Dendritic cell treated with granulocyte-macrophage colony-stimulating factor and Interleukin-4, amounts not matched to agents 40 ng/mL and 50 ng/mL, for 4 days (primary cell): Measurements from ENCODE around the gene TECTA.

Experiments
- H3K27ac Mint-ChIP-seq: one replicate; pipeline ENCODE4 v1.8.0; 2022; ENCODE audit warnings: mild to moderate bottlenecking, mixed read lengths
- H3K27me3 Mint-ChIP-seq: one replicate; pipeline ENCODE4 v1.8.0; 2022; ENCODE audit warnings: mild to moderate bottlenecking, mixed read lengths
- H3K36me3 Mint-ChIP-seq: one replicate; pipeline ENCODE4 v1.8.0; 2022; ENCODE audit warnings: low read depth, mixed read lengths
- H3K4me1 Mint-ChIP-seq: one replicate; pipeline ENCODE4 v1.8.0; 2022; ENCODE audit warnings: low read depth, mixed read lengths
- H3K4me3 Mint-ChIP-seq: one replicate; pipeline ENCODE4 v1.8.0; 2022; ENCODE audit warnings: mild to moderate bottlenecking, moderate library complexity, mixed read lengths
- H3K9me3 Mint-ChIP-seq: one replicate; pipeline ENCODE4 v1.8.0; 2022; ENCODE audit warnings: mixed read lengths
- intact Hi-C: fragments of 100-400 bp; cut with micrococcal nuclease; formaldehyde crosslinking; loops from one replicate; pipeline ENCODE4 v1.15.0; 2022

The TECTA gene

DNA sequence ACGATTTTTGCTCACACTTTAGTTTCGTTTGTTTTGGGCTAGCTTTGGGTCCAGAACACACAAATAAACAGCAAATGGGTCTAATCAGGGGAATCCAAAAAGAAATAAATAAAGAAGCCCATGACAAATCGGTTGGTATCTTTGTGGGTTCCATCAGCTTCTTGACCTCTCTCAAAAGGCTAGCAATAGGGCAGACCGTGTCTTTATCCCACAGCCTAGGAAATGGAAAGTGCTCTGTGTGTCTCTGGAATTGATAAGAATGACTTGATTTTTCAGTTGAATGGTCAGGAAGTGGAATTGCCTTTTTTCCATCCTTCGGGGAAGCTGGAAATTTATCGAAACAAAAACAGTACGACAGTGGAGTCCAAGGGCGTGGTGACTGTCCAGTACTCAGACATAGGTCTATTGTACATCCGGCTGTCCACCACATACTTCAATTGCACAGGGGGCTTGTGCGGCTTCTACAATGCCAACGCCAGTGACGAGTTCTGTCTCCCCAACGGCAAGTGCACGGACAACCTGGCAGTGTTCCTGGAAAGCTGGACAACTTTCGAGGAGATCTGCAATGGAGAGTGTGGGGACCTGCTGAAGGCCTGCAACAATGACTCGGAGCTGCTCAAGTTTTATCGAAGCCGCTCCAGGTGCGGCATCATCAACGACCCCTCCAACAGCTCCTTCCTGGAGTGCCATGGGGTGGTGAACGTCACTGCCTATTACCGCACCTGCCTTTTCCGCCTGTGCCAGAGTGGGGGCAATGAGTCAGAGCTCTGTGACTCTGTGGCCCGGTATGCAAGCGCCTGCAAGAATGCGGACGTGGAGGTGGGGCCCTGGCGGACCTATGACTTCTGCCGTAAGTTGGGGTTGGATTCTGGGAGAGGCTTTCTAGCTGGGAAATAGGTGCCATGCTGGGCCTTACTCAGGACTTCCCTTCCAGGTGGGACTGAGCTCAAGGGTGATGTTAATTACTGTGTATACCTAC is 28.6 kb downstream of the TECTA start:
- Mint-ChIP-seq H3K4me3 (no peak overlapping the region), H3K9me3 (no peaks in the 10 kb centered on the region), H3K27me3 (peaks cover 1% of the 10 kb centered on the region), H3K27ac (no peak overlapping the region), H3K4me1 (no peaks in the 10 kb centered on the region), H3K36me3 (no peaks in the 10 kb centered on the region)
- intact Hi-C loops: no loop called here

DNA sequence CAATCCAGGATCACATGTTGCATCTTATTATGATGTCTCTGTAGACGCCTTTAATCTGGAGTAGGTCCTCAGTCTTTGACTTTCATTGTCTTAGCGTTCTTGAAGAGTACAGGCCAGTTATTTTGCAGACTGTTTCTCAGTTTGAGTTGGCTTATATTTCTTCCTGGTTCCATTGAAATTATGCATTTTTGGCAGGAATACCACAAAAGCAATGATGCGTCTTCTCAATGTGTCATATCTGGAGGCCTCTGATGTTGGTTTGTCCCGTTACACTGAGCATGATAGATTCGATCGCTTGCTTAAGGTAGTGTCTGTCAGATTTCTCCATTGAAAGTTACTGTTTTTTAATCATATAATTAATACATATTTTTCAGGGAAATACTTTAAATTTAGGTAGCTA is 30.6 kb downstream of the TECTA start:
- Mint-ChIP-seq H3K36me3 (no peaks in the 10 kb centered on the region), H3K27me3 (peaks cover 3% of the 10 kb centered on the region), H3K27ac (no peak overlapping the region), H3K4me3 (no peak overlapping the region), H3K9me3 (no peaks in the 10 kb centered on the region), H3K4me1 (no peaks in the 10 kb centered on the region)
- intact Hi-C loops: no loop called here

DNA sequence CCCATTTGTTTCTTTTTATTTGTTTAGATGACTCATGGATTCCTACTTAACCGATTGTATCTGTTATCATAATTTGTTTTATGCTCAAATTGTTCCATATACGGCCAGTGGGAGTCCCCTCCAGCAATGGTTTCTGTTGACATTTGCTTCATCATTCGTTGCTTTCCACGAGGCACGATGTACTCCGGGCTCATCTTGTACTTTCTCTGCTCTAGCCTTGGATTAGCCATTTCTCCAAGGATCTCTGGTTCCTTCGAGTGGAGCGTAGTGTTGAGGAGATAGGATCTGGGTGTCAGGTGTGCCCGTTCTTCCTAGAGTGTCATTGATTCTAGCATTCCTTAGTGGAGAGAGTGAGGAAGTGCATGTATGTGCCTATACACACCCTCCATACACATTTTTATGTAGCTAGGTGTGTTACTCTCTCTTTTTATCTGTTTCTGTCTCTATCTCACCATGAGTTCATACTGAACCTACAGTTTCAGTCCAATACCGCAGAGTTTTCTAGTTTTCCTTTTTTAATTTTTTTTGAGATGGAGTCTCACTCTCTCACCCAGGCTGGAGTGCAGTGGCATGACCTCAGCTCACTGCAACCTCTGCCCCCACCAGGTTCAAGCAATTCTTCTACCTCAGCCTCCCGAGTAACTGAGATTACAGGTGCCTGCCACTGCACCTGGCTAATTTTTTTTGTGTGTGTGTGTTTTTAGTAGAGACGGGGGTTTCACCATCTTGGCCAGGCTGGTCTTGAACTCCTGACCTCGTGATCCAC is 31.4 kb downstream of the TECTA start:
- Mint-ChIP-seq H3K27me3 (peaks cover 3% of the 10 kb centered on the region), H3K4me1 (no peaks in the 10 kb centered on the region), H3K9me3 (no peaks in the 10 kb centered on the region), H3K4me3 (no peak overlapping the region), H3K36me3 (no peaks in the 10 kb centered on the region), H3K27ac (no peak overlapping the region)
- intact Hi-C loops: no loop called here

- Mint-ChIP-seq H3K36me3 (no peaks in the 10 kb centered on the region), H3K4me3 (no peak overlapping the region), H3K27ac (no peak overlapping the region), H3K9me3 (no peaks in the 10 kb centered on the region), H3K4me1 (no peaks in the 10 kb centered on the region), H3K27me3 (peaks cover 3% of the 10 kb centered on the region)
- intact Hi-C loops: no loop called here
These were observed 33.8 kb downstream of the TECTA start for GRCh38 chr11:121134741-121135312.

- Mint-ChIP-seq H3K27me3 (peaks cover 5% of the 10 kb centered on the region), H3K4me1 (no peaks in the 10 kb centered on the region), H3K9me3 (no peaks in the 10 kb centered on the region), H3K36me3 (no peaks in the 10 kb centered on the region), H3K27ac (no peak overlapping the region), H3K4me3 (no peak overlapping the region)
- intact Hi-C loops: no loop called here
These were observed 36.0 kb downstream of the TECTA start for GRCh38 chr11:121137005-121137404.

DNA sequence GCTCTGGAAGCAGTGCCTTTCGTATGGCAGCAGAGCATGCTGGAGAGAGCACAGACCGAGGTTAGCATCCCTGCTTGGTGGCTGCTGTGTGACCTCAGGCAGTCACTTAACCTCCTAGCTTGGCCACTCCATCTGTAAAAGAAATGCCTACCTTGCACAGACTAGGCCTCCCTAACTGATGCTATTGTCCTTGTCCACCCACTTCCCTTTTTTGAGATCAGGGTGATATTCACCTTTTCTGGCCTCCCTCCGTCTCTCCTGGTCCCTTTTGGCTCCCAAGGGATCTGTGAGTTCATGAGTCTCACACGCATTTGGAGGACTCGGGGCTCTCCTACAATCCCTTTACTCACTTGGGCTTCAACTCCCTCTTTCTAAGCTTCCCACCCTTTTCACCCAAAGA is 37.2 kb downstream of the TECTA start:
- peaks cover 7% of the 10 kb centered on the region for H3K27me3 Mint-ChIP-seq
- no peak overlapping the region for H3K4me3 Mint-ChIP-seq
- intact Hi-C loops: no loop called here
- H3K9me3 Mint-ChIP-seq: no peaks in the 10 kb centered on the region
- no peaks in the 10 kb centered on the region for H3K36me3 Mint-ChIP-seq
- no peaks in the 10 kb centered on the region for H3K4me1 Mint-ChIP-seq
- H3K27ac Mint-ChIP-seq: no peak overlapping the region

DNA sequence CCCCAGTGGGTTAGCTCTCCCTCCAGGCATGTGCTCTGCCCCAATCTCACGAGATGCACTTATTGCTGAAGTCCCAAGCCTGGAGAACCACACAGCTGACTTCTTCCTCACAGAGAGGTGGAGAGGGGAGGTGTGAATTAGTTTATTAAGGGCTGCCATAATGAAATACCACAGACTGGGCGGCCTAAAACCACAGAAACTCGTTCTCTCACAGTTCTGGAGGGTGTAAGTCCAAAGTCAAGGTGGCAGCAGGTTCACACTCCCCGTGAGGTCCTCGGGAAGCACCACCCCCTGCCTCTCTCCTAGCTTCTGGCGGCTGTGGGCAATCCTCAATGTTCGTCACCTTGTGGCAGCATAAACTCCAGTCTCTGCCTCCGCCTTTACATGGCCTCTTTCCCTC is 39.3 kb downstream of the TECTA start:
- H3K4me3 Mint-ChIP-seq: no peak overlapping the region
- no peaks in the 10 kb centered on the region for H3K36me3 Mint-ChIP-seq
- peaks cover 4% of the 10 kb centered on the region for H3K27me3 Mint-ChIP-seq
- intact Hi-C loops: no loop called here
- H3K4me1 Mint-ChIP-seq: no peaks in the 10 kb centered on the region
- H3K27ac Mint-ChIP-seq: no peak overlapping the region
- H3K9me3 Mint-ChIP-seq: no peaks in the 10 kb centered on the region

DNA sequence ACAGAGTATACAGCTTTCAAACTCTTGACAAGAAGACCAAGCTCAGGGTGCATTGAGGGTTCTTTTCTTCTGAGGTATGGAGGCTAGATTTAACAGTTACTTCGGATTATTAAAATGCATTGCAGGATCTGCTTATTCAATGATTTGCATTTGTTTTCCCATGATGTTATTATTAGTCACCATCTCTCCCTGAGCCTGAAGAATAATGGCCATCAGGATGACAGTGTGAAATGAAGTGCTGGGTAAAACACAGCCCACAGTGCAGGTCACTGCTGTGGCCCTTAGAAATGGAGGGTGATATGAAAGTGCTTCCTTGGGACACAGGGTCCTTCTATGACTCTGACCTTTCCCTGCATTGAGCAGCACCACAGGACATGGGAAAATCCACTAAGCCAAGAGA is 40.0 kb downstream of the TECTA start:
- no peaks in the 10 kb centered on the region for H3K9me3 Mint-ChIP-seq
- intact Hi-C loops: no loop called here

GRCh38 chr11:121143921-121144320 is 42.9 kb downstream of the TECTA start:
- Mint-ChIP-seq H3K36me3 (no peaks in the 10 kb centered on the region), H3K9me3 (no peaks in the 10 kb centered on the region), H3K4me1 (no peaks in the 10 kb centered on the region), H3K27ac (no peak overlapping the region), H3K27me3 (peaks cover 4% of the 10 kb centered on the region), H3K4me3 (no peak overlapping the region)
- intact Hi-C loops: no loop called here

More for the DNA sequence above, 40.0 kb downstream of the TECTA start:
- Mint-ChIP-seq H3K27me3 (peaks cover 4% of the 10 kb centered on the region), H3K27ac (no peak overlapping the region), H3K36me3 (no peaks in the 10 kb centered on the region), H3K4me3 (no peak overlapping the region), H3K4me1 (no peaks in the 10 kb centered on the region)

DNA sequence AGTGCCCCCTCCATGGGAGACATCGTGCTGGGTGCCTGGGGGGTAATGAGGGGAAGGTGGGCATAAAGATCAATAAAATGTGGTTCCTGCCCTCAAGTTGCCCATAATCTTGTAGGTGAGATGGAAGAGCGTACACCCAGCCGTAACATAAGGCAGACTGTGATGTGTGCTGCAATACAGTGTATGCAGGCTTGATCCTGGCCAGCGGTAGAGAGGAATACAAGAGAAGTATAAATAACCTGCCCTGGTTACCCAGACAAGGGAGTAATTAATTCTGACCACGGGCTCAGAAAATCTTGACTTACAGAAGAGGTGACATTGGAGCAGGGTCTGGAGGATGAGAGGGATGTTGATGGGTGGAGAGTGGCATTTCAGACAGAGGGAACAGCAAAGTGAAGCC is 43.7 kb downstream of the TECTA start:
- H3K4me3 Mint-ChIP-seq: no peak overlapping the region
- no peaks in the 10 kb centered on the region for H3K9me3 Mint-ChIP-seq
- peaks cover 4% of the 10 kb centered on the region for H3K27me3 Mint-ChIP-seq
- intact Hi-C loops: no loop called here
- no peak overlapping the region for H3K27ac Mint-ChIP-seq
- no peaks in the 10 kb centered on the region for H3K4me1 Mint-ChIP-seq
- no peaks in the 10 kb centered on the region for H3K36me3 Mint-ChIP-seq

DNA sequence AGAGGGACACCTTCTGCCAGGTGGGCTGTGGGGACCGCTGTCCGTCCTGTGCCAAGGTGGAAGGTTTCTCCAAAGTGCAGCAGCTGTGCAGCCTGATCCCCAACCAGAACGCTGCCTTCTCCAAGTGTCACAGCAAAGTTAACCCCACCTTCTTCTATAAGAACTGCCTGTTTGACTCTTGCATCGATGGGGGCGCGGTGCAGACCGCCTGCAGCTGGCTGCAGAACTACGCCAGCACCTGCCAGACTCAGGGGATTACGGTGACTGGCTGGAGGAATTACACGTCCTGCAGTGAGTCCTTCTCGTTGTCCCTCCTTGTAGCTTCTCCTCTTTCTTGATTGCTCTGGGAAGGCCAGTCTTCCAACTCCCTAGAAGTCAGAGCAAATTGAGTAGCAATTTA is 44.8 kb downstream of the TECTA start:
- H3K4me1 Mint-ChIP-seq: no peaks in the 10 kb centered on the region
- peaks cover 4% of the 10 kb centered on the region for H3K27me3 Mint-ChIP-seq
- H3K9me3 Mint-ChIP-seq: no peaks in the 10 kb centered on the region
- intact Hi-C loops: no loop called here
- H3K4me3 Mint-ChIP-seq: no peak overlapping the region
- no peak overlapping the region for H3K27ac Mint-ChIP-seq
- H3K36me3 Mint-ChIP-seq: no peaks in the 10 kb centered on the region

- Mint-ChIP-seq H3K9me3 (no peaks in the 10 kb centered on the region), H3K27ac (no peak overlapping the region), H3K36me3 (no peaks in the 10 kb centered on the region), H3K27me3 (no peaks in the 10 kb centered on the region), H3K4me1 (no peaks in the 10 kb centered on the region), H3K4me3 (no peak overlapping the region)
- intact Hi-C loops: no loop called here
These were observed 48.1 kb downstream of the TECTA start for GRCh38 chr11:121149116-121149515.

- Mint-ChIP-seq H3K36me3 (no peaks in the 10 kb centered on the region), H3K9me3 (no peaks in the 10 kb centered on the region), H3K27me3 (no peaks in the 10 kb centered on the region), H3K4me3 (no peak overlapping the region), H3K27ac (no peak overlapping the region), H3K4me1 (no peaks in the 10 kb centered on the region)
- intact Hi-C loops: no loop called here
These were observed 50.2 kb downstream of the TECTA start for GRCh38 chr11:121151207-121151688.

GRCh38 chr11:121152764-121153163 is 51.7 kb downstream of the TECTA start:
- H3K27ac Mint-ChIP-seq: no peak overlapping the region
- H3K4me1 Mint-ChIP-seq: no peaks in the 10 kb centered on the region
- intact Hi-C loops: no loop called here
- no peaks in the 10 kb centered on the region for H3K9me3 Mint-ChIP-seq
- peaks cover 3% of the 10 kb centered on the region for H3K27me3 Mint-ChIP-seq
- no peaks in the 10 kb centered on the region for H3K36me3 Mint-ChIP-seq
- no peak overlapping the region for H3K4me3 Mint-ChIP-seq
